Measurements from ENCODE around the gene DNAJC13. TPM values are rescaled to one million over a fixed set of nuclear protein-coding genes. Genes with fewer than 3 reads are reported as not detected.

The DNAJC13 gene
- total RNA-seq, 1 experiment from 2014 or later, result 28.5 TPM

GRCh38 chr3:132570016-132570415 lies 152.7 kb downstream of the DNAJC13 start:
- peaks cover 14% of the 10 kb centered on the region for H3K36me3 Mint-ChIP-seq
- POLR2A ChIA-PET, result no interaction called here

GRCh38 chr3:132573797-132574211 lies 156.5 kb downstream of the DNAJC13 start:
- no peak for TF ChIP-seq E2F1 (CRISPR knock-in tag; IDR thresholded peaks at IDR 0.05)
- TF ChIP-seq JUN (CRISPR knock-in tag; IDR thresholded peaks at IDR 0.05), result no peak
- TF ChIP-seq ZNF317 (CRISPR knock-in tag; IDR thresholded peaks at IDR 0.05; ENCODE audit: borderline replicate concordance, low read depth), result no peak
- no peak for TF ChIP-seq TEAD1 (CRISPR knock-in tag; IDR thresholded peaks at IDR 0.05)
- no peak for TF ChIP-seq ATF3 (CRISPR knock-in tag; conservative IDR thresholded peaks at IDR 0.05)
- no peak for TF ChIP-seq ERG (CRISPR knock-in tag; IDR thresholded peaks at IDR 0.05)
- TF ChIP-seq ZNF416 (CRISPR knock-in tag; IDR thresholded peaks at IDR 0.05), result no peak
- no peak for TF ChIP-seq HMGXB4 (CRISPR knock-in tag; IDR thresholded peaks at IDR 0.05)
- no peak for TF ChIP-seq USF2 (CRISPR knock-in tag; IDR thresholded peaks at IDR 0.05)
- TF ChIP-seq SMAD3 (CRISPR knock-in tag; IDR thresholded peaks at IDR 0.05; ENCODE audit: borderline replicate concordance), result no peak
- TF ChIP-seq ZBTB21 (CRISPR knock-in tag; IDR thresholded peaks at IDR 0.05; ENCODE audit: borderline replicate concordance), result no peak
- no peak for TF ChIP-seq E2F5 (CRISPR knock-in tag; IDR thresholded peaks at IDR 0.05)
- POLR2A ChIA-PET, result no interaction called here
- Mint-ChIP-seq H3K27ac (no peak overlapping the region), H3K9me3 (peaks cover 11% of the 10 kb centered on the region), H3K4me1 (no peaks in the 10 kb centered on the region), H3K4me3 (no peak overlapping the region), H3K36me3 (peaks cover 19% of the 10 kb centered on the region), H3K27me3 (ENCODE audit: low read depth) (no peaks in the 10 kb centered on the region)
- ATAC-seq (no peak), DNase-seq (ENCODE audit: low spot score) (no peak)
- CTCF ChIA-PET, result no interaction called here

More at GRCh38 chr3:132570016-132570415, 152.7 kb downstream of the DNAJC13 start:
- no peaks in the 10 kb centered on the region for H3K4me1 Mint-ChIP-seq
- CTCF ChIA-PET, result no interaction called here
- no peaks in the 10 kb centered on the region for H3K27me3 Mint-ChIP-seq (ENCODE audit: low read depth)
- TF ChIP-seq HMGA2 (CRISPR knock-in tag; IDR thresholded peaks at IDR 0.05) (no peak), STAT6 (CRISPR knock-in tag; conservative IDR thresholded peaks at IDR 0.05; ENCODE audit: low read depth) (no peak), KAT7 (CRISPR knock-in tag; IDR thresholded peaks at IDR 0.05; ENCODE audit: borderline replicate concordance) (no peak)
- no peak for DNase-seq (ENCODE audit: low spot score)
- no peak overlapping the region for H3K27ac Mint-ChIP-seq
- peaks cover 11% of the 10 kb centered on the region for H3K9me3 Mint-ChIP-seq
- H3K4me3 Mint-ChIP-seq, result no peak overlapping the region
- ATAC-seq, result no peak
